T-helper 1 cell treated with Interleukin-12 subunit alpha and Interleukin-12 subunit beta and Interleukin-4 antibody, amounts not matched to agents 30 μg/mL and 1 μg/mL, for 36 hours (primary cell): Measurements from ENCODE around the gene FLACC1.
"Not testable (repeated sequence)": the region's sequence is repeated elsewhere in the genome, so short reads cannot be mapped to it uniquely, and the experiment has no call there.

Experiments
- H3K27ac Mint-ChIP-seq: one replicate; pipeline ENCODE4 v1.8.0; 2021; ENCODE audit warnings: mild to moderate bottlenecking, mixed read lengths
- H3K27me3 Mint-ChIP-seq: one replicate; pipeline ENCODE4 v1.8.0; 2021; ENCODE audit warnings: low read depth, mixed read lengths
- H3K36me3 Mint-ChIP-seq: one replicate; pipeline ENCODE4 v1.8.0; 2021; ENCODE audit warnings: low read depth, mixed read lengths
- H3K4me1 Mint-ChIP-seq: one replicate; pipeline ENCODE4 v1.8.0; 2021; ENCODE audit warnings: low read depth, mixed read lengths
- H3K4me3 Mint-ChIP-seq: one replicate; pipeline ENCODE4 v1.8.0; 2021; ENCODE audit warnings: mild to moderate bottlenecking, moderate library complexity, mixed read lengths
- H3K9me3 Mint-ChIP-seq: one replicate; pipeline ENCODE4 v1.8.0; 2021; ENCODE audit warnings: mixed read lengths

FLACC1 gene

DNA sequence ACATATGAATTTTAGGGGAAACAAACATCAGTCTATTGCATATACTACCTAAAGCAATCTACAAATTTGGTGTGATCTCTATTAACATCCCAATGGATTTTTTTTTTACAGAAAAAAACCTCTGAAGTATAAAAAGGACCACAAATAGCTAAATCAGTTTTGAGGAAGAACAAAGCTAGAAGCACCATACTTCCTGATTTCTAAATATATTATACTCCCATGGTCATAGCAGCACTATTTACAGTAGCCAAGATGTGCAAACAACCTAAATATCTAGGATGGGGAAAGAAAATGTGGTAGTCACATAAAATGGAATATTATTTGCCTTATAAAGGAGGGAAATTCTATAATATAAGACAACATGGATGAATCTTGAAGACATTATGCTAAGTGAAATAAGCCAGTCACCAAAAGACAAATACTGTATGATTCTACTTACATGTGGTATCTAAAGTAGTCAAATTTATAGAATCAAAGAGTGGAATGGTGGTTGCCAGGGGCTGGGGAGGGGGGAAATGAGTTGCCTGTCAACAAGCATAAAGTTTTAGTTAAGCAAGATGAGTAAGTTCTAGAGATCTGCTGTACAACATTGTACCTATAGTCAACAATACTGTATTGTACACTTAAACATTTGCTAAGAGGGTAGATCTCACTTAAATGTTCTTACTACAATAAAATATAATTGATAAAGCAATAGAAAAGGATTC is 114.4 kb downstream of the FLACC1 start:
- Mint-ChIP-seq H3K36me3 (peaks cover 55% of the 10 kb centered on the region), H3K27me3 (no peaks in the 10 kb centered on the region), H3K9me3 (peaks cover 18% of the 10 kb centered on the region), H3K4me3 (no peak overlapping the region), H3K4me1 (peaks cover 32% of the 10 kb centered on the region), H3K27ac (peak overlapping the region; percentile 58)

DNA sequence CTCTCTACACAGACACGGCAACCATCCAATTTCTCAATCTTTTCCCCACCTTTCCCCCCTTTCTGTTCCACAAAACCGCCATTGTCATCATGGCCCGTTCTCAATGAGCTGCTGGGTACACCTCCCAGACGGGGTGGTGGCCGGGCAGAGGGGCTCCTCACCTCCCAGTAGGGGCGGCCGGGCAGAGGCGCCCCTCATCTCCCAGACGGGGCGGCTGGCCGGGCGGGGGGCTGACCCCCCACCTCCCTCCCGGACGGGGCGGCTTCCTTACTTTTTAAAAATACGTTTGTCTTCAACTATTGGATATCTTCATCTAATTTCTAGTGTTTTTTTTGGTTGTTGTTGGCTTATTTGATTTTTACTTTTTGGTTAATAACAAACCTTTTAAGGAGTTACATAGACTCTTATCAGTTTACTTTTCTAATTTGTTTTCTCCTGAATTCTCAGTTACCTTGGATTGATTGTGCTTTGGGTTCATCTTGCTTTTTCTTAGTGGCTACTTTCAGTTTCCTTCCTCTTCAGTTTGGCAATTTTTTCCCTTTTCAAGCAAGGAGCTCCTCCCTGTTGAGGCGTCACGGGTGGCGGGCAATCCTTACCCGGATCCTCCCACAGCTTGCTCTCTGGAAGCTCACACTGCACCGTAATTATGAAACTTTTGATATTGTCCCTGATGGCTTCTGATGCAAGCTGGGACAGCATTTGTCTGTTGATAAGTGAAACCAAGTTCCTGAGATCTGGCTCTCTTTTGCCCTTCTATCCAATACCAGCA is 117.8 kb downstream of the FLACC1 start:
- H3K27ac Mint-ChIP-seq = peak overlapping the region; percentile 85
- peaks cover 57% of the 10 kb centered on the region for H3K36me3 Mint-ChIP-seq
- H3K27me3 Mint-ChIP-seq = not testable (repeated sequence)
- peaks cover 18% of the 10 kb centered on the region for H3K9me3 Mint-ChIP-seq
- H3K4me3 Mint-ChIP-seq = peak overlapping the region; percentile 65
- peaks cover 40% of the 10 kb centered on the region for H3K4me1 Mint-ChIP-seq
